Stimulated activated CD4-positive, alpha-beta T cell treated with anti-CD3 and anti-CD28 coated beads, TNF-alpha, amount 100 ng/mL, for 1 hour (primary cell): Measurements from ENCODE around the gene DCT.
"Not testable (repeated sequence)": the region's sequence is repeated elsewhere in the genome, so short reads cannot be mapped to it uniquely, and the experiment has no call there.

Experiments
- DNase-seq, 3 donors: peaks; one replicate each; pipeline ENCODE4 v3.0.0-alpha.2; 2020; ENCODE audit warnings: low read depth in 3 of 3, low spot score in 1 of 3

DCT gene

GRCh38 chr13:94479616-94480015, at the start of gene DCT:
Gene DCT (minus strand): TSS chr13:94479682. CDS start chr13:94479255, 427 bp downstream.
- DNase-seq: no peak

GRCh38 chr13:94526956-94527355, 47.5 kb upstream of the DCT start:
- DNase-seq: not testable (repeated sequence)

GRCh38 chr13:94525781-94526180, 46.3 kb upstream of the DCT start:
- DNase-seq: no peak

DNA sequence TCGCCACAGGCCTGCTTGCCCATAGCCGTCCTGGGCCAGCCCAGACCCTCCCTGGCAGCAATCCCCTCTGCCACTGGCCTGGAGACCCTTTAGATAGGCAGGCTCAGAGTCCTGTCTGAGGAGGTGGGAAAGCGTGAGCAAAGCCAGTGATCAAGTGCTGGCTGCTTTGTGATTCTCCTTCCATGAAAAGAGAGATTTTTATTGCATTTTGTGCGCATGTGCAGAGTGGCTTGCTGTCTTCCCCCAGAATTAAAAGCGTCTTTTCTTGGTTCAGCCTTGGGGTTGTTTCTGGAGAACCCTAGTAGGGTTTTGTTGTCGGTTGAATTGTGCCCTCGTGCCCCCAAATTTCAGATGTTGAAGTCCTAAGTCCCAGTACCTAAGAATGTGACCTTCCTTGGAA, 44.9 kb upstream of the DCT start:
- DNase-seq: no peak

GRCh38 chr13:94520001-94520400, 40.5 kb upstream of the DCT start:
- no peak for DNase-seq

DNA sequence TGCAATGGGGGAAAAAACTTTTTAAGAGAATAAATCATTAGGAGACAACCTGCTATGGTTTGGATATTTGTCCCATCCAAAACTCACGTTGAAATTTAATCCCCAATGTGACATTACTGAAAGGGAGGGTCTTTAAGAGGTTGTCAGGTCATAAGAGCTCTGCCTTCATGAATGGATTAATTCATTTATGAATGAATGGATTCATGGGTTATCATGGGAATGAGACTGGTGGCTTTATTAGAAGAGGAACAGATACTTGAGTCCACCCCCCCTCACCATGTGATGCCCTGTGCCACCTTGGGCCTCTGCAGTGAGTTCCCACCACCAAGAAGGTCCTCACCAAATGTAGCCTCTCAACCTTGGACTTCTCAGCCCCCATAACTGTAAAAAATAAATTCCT, 37.0 kb upstream of the DCT start:
- DNase-seq: no peak

- DNase-seq: no peak
Observed at GRCh38 chr13:94515911-94516310, 36.4 kb upstream of the DCT start.

GRCh38 chr13:94515374-94515773, 35.9 kb upstream of the DCT start:
- no peak for DNase-seq

DNA sequence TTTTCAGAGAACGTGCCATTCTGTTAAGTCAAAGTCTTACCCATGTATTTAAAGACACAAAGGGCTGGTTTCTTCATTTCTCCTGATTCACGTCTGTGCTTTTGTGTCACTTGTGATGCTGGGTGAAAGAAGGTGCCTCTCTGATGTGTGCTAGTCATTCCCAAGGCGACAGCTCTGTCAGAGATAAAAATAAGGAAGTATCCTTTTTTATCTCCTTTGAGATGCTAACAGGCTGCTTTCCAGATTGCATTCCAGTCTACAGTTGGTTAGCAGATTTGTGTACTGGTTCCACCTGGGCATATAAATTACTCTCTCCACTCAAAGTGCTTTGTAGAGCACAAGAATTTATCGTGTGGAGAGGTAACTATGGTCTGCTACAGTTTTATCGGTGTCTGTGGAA, 33.5 kb upstream of the DCT start:
- no peak for DNase-seq

GRCh38 chr13:94505730-94506129, 26.2 kb upstream of the DCT start:
- DNase-seq: no peak

- DNase-seq: no peak
Observed at GRCh38 chr13:94503851-94504250, 24.4 kb upstream of the DCT start.

DNA sequence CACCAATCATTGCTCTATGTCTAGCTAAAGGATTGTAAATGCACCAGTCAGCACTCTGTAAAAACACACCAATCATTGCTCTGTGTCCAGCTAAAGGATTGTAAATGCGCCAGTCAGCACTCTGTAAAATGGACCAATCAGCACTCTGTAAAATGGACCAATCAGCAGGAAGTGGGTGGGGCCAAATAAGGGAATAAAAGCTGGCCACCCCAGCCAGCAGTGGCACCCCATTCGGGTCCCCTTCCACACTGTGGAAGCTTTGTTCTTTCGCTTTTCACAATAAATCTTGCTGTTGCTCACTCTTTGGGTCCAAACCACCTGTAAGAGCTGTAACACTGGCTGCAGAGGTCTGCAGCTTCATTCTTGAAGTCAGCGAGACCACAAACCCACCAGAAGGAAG, 19.3 kb upstream of the DCT start:
- not testable (repeated sequence) for DNase-seq

- no peak for DNase-seq
Observed at GRCh38 chr13:94495806-94496205, 16.3 kb upstream of the DCT start.

GRCh38 chr13:94494026-94494425, 14.5 kb upstream of the DCT start:
- DNase-seq: no peak

DNA sequence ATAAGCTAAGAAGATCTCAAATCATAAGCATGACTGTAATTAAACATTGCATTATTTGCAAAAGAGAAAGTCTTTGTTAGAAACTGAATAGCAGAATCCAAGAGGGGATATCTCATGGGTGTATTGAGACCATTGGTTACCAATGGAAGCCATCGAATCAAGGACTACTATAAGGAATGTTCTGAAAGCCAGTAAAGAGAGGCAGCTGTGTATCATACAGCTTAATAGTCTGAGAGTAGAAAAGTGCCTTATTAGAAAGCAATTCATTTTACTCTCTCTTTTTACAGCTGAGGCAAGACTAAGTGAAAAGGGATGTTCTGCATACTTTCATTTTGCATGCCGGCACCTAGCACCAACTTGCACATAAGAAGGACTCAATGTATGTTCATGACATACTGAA, 7.6 kb upstream of the DCT start:
- no peak for DNase-seq

DNA sequence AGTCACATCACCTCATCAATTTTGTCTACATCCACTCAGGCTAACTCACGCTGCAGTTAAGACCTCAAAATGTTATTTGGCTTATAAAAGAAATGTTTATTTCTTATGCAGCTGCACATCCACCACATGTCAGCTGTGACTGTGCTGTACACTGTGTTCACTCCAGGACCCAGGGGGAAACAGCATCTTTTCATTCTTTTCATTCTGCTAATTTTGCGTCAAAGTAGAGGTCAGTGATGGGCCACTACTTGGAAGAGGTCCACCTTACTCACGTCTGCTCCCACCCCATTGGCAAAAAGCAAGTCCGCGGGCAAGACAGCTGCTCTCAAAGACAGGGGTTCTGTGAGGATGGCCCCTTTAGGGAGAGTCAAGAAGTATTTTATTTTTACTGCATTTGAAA, 4.5 kb upstream of the DCT start:
- no peak for DNase-seq

GRCh38 chr13:94481941-94482340, 2.5 kb upstream of the DCT start:
- DNase-seq: no peak

GRCh38 chr13:94480672-94481145, 1.2 kb upstream of the DCT start:
- DNase-seq: no peak

GRCh38 chr13:94478913-94479312, 569 bp downstream of the DCT start:
- no peak for DNase-seq

GRCh38 chr13:94470126-94470525, 9.4 kb downstream of the DCT start:
- no peak for DNase-seq

- peak in 1 of 3 donors; percentile 8 for DNase-seq
Observed at GRCh38 chr13:94464771-94465170, 14.7 kb downstream of the DCT start.

- DNase-seq: no peak
Observed at GRCh38 chr13:94462670-94463069, 16.8 kb downstream of the DCT start.

DNA sequence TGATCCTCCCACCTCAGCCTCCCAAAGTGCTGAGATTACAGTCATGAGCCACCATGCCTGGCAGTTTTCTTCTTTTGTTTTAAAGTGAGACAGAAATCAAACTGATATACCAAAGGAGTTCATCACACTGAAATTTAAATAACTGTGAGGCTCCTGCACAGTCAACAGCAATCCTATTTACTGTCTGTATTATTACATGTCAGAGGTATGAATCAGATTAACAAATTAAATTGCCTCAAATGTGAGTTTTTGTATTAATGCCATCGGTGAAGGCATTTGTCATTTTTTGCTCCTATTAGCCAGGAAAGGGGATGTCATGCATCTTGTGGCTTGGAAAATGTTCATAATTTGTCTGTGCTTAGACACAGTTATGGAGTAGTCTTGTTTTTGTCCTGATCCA, 20.4 kb downstream of the DCT start:
- no peak for DNase-seq

DNA sequence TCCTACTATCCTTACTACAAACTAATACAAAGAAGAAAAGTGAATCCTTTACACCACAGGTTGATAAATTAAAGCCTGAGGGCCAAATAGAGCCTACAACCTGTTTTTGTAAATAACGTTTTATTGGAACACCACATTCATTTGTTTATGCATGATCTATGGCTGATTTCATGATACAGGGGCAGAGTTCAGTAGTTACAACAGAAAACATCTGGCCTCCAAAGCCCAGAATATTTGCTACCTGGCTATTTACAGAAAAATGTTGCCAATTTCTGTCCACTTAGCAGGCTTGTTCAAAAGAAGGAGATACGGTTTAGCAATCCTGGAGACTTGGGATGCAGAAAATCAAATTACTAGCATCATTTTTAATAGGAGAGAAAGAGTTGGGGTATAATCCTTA, 24.1 kb downstream of the DCT start:
- no peak for DNase-seq
